GM10847 (cell line): ENCODE measurements around the gene TRAF2.

Experiments used
- POLR2A ChIP-seq: IDR thresholded peaks from 2 replicates; pipeline ENCODE4 v1.6.1; 2011; ENCODE audit not compliant: insufficient read length; ENCODE audit errors: extremely low read depth

Gene TRAF2

DNA sequence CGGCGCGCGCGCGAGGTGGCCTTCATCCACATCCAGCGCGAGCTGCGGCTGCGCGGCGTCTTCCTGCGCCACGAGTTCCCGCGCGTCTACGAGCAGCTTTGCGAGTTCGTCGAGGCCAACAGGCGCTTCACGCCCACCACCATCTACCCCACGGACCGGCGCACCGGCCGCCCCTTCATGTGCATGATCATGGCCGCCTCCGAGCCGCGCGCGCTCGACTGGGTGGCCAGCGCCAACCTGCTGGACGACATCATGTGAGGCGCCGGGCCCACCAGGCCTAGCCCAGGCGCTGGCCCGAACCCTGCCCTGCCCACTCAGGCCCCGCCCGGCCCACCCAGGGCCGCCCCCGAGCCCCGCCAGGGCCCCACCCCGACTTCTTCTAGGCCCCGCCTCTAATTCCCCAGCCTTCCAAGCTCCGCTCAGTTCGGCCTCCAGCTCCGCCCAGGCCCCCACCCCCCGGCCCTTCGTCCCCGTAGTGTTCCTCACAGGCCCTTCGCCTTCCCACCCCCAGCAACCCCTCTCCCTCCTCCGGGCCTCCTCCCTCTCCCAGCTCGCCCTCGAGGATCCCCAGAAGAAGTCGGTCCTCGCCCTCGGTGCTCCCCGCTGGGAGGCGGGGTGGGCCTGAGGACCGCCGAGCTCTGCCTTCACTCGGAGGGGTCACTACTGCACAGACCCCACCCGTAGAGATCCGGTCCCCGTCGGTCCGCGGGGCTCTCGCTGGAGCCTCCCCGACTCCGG, 39.1 kb upstream of the TRAF2 start:
- no peak for TF ChIP-seq POLR2A

DNA sequence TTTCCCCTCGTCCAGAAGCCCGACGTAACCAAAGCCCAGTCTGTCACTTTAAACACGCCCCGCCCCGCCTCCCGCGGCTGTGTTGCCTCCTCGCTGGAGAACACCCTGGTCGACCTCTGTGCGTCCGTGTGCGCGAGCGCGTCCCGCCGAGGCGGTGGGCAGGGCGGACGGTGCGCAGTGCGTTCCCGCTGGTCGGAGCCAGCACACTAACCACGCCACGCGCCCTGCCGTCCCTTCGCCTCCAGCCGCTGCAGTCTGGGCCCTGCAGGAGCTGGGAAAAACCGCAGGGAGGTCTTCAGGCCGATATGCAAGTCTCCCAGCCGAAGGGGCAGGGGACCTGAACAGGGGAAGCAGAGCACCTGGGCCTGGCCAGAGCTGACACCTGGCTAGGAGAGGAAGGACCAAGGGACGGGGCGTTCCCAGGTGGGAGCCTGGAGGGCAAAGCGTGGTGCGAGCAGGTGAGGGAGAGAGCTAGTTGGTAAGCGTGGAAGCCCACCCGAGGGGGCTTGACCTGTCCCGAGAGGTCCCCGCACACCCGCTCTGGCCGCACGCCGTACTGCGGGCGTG, 38.4 kb upstream of the TRAF2 start:
- peak; percentile 56 for TF ChIP-seq POLR2A

DNA sequence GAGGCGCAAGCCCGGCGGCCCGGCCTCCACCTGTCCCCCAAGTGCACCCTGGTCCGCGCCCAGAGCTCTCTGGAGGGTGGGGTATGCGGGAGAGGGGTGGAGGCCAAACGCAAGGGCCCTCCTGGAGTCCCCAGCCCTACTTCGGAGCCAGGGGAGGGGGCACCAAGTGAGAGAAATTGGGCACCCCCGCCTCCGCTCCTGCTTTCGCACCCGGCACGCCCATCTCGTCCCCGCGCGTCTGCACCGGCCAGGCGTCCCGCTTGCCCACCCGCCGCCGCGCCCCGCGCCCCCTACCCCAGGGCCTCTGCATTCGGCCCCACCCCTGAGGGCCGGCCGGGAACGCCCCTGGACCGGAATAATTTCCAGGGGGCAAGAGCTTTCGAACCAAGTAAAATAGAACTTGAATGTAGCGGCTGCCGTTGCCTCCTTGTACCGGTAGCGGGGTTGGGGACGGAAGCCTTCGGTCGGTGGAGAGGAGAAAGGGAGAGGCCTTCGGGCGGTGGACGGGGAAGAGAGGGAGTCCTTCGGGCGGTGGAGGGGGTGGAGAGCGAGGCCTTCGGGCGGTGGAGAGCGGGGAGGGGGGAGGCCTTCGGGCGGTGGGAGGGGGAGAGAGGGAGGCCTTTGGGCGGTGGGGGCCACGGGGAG, 37.8 kb upstream of the TRAF2 start:
- no peak for TF ChIP-seq POLR2A

DNA sequence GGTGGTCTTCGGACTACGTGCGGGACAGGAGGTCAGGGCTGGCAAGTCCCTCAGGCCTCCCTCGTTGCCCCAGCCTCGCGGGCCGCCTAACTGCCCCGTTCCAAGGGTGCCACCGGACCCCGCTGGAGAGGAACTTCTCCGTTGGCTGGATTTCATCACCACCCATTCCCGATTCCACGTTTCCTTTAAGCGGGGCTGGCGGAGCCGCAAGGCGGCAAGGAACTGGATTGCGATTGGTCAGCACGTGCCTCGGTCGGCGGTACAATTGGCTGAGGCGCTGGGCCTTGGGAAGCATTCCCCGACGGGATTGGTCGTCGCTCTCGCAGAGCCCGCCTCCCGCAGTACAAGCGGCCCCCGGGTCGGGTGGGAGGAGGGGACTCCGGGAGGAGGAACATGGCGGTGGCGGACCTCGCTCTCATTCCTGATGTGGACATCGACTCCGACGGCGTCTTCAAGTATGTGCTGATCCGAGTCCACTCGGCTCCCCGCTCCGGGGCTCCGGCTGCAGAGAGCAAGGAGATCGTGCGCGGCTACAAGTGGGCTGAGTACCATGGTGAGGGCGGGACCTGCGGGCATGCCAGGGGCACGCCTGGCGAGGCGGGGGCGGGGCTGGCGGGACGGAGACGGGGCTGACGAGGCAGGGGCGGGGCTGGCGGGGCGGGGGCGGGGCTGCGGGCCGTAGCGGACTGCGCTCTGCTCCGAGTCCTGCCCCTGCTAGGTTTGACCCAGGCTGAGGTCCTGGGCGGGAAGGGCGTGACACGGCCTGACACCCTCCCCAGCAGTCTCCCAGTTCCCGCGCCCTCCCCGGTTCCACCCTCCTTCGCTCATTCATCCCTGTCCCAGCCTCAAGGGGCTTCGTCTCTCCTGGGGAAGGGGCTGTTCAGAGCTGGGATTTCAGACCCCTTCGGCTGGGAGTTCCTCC, 37.0 kb upstream of the TRAF2 start, which contains the start of gene PHPT1:
Gene PHPT1 (plus strand): TSS at position 372 of the 922 bp plus-strand sequence. CDS start 22 bp downstream, at position 394.
- peak; percentile 87 for TF ChIP-seq POLR2A

DNA sequence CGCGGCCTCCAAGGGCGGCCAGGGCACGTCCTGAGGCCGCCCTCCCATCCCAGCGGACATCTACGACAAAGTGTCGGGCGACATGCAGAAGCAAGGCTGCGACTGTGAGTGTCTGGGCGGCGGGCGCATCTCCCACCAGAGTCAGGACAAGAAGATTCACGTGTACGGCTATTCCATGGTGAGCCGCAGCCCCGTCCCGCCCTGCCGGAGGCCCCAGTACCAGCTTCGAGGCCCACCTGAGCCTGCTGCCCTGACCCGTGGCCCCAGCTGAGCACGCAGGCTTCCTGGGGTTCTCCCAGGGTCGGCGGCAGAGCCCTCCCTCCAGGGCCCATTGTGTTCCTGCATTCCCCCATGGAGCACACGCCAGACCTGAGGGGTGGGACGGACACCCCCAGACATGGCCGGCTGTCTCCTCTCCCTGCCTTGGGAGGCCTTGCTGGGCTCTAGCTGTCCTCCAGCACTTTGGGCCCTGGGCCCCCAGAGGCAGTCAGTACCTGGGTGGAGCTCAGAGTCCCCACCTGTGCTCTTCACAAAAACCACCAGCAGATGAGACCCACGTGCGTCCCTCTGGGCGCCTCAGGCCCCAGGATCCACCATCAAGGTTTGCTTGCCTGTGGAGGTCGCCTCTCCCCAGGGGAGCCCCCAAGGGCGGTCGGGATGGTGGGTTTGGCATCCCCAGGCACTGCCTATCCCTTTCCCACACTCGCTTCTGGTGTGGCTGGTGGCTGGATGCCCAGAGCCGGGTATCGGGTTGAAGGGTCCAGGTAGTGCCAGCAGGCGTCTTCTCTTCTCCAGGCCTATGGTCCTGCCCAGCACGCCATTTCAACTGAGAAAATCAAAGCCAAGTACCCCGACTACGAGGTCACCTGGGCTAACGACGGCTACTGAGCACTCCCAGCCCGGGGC, 36.1 kb upstream of the TRAF2 start:
- TF ChIP-seq POLR2A = no peak

DNA sequence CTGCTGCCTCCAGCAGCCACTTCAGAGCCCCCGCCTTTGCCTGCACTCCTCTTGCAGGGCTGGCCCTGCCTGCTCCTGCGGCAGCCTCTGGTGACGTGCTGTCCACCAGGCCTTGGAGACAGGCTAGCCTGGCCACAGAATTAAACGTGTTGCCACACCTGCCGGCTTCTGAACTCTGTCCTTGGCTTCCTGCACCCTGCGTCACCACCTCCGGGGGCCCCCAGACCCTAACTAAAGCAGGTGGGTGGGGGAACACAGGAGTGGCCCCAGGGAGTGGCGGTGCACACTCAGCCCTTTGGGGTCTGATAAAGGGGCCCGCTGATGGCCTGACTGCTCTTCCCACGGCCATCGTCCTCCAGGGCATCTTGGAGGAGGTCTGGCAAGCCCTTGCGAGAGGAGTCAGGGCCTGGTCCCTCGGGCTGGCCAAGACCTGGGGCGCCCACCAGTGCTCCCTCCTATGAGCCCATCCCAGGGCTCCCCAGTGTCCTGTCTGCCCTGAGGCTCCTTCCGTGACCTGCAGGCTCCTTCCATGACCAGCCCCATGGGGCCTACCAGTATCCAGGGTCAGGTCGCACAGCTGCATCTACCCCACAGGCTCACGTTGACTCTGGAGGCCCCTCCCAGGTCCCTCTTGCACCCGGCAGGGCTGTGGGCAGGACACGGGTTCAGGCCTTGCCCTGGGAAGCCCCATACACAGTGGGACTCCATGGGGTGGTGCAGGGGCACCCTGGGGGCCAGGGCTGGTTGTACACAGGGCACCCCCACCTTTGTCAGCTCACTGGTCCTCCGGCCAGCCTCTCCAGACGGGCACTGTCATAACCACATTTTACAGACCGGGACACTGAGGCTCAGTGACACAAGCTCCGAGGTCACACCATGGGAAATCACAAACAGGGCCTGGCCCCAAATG, 35.2 kb upstream of the TRAF2 start:
- TF ChIP-seq POLR2A = no peak

DNA sequence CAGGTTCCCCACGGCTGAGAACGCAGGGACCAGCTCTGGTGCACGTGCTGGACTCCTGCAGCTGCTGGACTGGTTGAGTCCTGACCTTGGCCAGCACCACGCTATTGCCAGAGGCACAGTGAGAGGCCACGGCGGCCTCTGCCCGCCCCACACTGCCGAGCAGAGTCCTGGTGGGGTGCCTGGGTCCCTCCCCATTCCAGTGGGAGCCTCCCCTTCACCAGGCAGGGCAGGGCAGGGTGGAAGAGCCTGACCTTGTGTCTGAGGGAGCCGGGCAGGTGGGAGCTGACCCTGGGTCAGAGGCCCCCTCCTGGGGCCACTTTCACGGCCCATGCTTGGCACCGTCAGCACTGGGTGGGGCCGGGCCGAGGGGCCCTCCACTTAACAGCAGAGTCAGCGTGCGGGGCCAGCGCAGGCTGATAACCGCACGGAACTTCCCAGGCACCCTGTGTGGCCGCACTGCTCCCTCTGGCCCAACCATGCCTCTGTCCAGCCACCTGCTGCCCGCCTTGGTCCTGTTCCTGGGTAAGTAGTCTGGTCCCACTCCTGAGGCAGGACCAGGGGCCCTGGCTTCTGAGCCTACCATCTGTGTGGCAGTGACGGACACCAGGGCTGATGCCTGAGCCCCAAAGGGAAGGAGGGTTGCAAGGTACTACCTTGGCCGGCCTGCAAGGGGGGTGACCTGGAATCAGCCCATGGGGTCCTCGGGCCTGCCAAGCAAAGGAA, 34.2 kb upstream of the TRAF2 start, which contains the start of gene MAMDC4:
Gene MAMDC4 (plus strand): TSS at position 406 of the 723 bp plus-strand sequence. CDS start 71 bp downstream, at position 477.
- TF ChIP-seq POLR2A = no peak

DNA sequence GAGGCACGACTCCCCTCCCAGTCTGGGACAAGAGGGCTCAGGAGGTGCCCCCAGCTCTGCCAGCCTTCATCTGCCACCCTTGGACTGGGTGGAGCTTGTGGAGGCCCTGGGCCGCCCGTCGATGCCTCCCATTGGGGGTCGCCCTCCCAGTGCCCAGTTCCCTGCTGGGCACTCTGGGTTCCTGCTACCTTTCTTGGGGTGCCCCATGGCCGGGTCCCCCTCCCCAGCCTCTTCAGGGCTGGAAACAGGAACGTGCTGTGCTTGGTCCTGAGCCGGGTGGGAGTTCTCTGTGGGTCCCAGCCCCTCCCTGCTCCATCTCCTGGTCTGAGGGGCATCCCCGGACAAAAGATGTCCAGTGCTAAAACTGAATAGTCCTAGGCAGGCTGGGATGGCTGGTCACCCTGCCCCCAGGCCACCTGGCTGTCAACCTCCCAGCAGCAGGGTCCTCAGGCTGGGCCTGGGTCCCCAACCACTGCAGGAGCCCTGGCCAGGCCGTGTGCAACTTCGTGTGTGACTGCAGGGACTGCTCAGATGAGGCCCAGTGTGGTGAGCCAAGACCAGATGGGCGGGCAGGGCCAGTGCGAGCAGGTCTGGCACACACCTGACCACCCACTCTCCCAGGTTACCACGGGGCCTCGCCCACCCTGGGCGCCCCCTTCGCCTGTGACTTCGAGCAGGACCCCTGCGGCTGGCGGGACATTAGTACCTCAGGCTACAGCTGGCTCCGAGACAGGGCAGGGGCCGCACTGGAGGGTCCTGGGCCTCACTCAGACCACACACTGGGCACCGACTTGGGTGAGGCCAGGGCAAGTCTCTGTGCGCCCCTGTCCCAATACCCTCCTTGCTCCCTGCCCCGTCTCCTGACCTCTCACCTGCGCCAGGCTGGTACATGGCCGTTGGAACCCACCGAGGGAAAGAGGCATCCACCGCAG, 33.4 kb upstream of the TRAF2 start:
- no peak for TF ChIP-seq POLR2A

DNA sequence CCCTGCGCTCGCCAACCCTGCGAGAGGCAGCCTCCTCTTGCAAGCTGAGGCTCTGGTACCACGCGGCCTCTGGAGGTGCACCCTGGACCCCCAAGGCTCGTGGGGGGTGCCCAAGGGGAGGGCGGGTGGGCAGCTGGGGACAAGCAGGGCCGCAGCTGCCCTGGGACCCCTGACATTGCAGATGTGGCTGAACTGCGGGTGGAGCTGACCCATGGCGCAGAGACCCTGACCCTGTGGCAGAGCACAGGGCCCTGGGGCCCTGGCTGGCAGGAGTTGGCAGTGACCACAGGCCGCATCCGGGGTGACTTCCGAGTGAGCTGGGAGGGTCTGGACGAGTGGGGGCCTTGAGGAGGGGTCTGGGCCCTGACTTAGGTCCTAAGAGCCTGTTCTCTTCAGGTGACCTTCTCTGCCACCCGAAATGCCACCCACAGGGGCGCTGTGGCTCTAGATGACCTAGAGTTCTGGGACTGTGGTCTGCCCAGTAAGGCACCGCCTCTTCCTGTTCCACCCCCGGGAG, 32.7 kb upstream of the TRAF2 start:
- no peak for TF ChIP-seq POLR2A

DNA sequence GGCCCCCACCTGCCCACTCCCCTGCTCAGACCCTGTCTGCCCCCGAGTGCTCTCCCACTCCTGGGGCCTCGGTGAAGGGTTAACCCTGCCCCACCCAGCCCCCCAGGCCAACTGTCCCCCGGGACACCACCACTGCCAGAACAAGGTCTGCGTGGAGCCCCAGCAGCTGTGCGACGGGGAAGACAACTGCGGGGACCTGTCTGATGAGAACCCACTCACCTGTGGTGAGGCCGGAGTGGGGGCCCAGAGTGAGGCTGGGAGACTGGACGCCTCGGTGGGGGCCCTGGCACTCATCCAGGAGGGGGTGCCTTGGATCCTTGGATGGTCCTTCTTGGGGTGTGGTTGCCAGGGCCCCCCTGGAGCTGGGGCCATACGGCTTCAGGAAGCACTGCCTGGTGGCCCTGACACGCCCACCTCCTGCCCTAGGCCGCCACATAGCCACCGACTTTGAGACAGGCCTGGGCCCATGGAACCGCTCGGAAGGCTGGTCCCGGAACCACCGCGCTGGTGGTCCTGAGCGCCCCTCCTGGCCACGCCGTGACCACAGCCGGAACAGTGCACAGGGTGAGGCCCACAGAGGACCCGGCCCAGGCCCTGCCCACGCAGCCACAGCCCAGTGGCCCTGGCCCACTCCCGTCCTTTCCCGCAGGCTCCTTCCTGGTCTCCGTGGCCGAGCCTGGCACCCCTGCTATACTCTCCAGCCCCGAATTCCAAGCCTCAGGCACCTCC, 32.0 kb upstream of the TRAF2 start:
- TF ChIP-seq POLR2A = no peak

DNA sequence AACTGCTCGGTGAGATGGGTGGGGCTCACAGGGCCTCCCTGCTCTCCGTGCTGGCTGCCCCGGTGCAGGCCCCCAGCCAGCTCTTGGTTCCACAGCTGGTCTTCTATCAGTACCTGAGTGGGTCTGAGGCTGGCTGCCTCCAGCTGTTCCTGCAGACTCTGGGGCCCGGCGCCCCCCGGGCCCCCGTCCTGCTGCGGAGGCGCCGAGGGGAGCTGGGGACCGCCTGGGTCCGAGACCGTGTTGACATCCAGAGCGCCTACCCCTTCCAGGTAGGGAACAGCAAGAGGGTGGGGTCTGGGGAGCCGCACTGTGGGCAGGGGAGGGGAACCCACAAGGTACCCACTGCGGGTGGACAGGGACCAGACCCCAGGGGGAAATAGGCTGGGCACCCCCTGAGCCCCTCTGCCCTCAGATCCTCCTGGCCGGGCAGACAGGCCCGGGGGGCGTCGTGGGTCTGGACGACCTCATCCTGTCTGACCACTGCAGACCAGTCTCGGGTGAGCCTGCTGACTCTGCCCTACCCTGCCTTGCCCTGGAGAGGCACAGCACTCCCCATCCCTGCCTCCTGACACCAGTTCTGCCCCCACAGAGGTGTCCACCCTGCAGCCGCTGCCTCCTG, 31.4 kb upstream of the TRAF2 start:
- no peak for TF ChIP-seq POLR2A
